Femur (tissue), 1 donor: ENCODE results near the gene ZFP36L2.
A peak's percentile ranks its signal among the peaks of the same experiment; 100 is the strongest.

ENCODE experiments used
- DNase-seq: peaks from one replicate; pipeline ENCODE4 v3.0.0-alpha.2; 2017

Gene ZFP36L2

DNA sequence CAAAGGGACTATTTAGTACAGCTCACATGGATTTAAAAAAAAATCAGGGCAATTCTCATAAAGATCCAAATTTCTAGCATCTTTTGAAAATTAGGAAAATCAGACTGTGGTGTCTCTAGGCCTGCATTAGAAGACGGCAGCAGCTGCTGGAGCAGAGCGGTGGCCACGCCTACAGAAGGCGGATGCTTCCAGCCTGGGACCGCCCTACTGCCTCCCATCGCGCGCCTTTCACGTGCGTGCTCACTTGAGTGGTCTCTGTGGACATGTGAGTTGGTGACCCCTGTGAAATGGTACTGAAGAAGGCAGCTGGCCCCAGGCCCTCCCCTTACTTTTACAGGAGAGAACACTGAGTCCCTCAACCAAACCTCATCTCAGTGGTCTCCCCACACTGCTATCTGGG is 15.2 kb upstream of the ZFP36L2 start:
- DNase-seq: no peak

DNA sequence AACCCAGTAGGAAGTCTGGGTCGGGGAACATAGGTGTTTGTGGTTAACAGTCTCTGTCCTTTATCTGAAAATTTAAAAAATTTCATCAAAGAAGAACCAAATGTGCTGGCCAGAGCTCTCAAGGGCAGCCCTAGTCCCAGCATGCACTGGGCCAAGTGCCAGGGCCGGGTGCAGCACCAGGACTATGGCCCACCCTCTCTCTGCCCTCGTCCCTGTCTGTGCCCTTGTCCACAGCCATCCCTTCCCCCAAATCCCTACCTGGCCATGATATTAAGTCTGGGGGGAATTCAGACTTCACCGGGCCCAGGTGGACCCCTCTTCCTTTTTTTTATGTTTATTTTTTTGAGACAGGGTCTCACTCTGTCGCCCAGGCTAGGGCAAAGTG is 14.4 kb upstream of the ZFP36L2 start:
- DNase-seq: no peak

GRCh38 chr2:43239981-43240765 is 13.8 kb upstream of the ZFP36L2 start:
- DNase-seq: no peak

GRCh38 chr2:43238813-43239212 is 12.4 kb upstream of the ZFP36L2 start:
- no peak for DNase-seq

GRCh38 chr2:43238176-43238575 is 11.8 kb upstream of the ZFP36L2 start:
- no peak for DNase-seq

DNA sequence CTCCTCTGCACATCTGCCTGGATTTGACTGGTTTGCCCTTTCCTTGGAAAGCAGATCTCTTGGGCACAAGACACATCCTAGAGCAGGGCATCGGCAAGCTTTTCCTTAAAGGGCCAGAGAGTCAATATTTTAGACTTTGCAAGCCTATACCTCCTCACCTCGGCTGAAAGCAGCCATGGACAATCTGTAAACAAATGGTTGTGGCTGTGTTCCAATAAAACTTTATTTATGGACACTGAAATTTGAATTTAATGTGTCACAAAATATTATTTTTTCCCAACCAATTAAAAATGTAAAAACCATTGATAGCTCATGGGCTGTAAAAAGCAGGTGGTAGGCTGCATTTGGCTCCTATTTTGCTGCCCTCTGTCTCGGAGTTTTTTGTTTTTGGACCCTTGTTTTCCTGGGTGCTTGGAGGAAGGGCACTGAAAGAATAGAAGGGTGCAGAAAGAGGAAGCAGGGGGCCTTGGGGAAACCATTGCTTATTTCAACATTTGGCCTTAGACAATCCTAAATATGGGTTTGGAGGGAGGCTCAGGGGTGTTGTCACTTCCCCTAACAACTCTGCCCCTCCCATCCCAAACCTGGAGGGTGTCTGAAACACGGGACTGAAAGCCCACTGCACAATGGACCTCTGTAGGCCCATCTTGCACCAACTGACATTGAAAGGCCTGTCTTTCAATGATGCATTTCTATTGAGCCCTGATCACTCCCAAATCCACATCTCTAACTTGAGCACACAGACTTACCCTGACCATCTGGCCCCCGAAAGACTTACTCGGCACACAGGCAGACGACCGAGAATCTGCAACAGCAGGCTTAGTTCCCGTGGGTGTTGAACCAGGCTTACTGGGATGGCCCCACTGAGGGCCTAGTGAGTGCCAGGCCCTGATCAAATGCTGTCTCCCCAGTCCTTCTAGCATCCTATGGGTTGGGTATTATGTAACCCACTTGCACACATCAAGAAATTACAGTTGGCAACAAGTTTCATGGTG is 7.1 kb upstream of the ZFP36L2 start:
- no peak for DNase-seq

- DNase-seq: no peak
Observed at GRCh38 chr2:43230951-43231827, 4.8 kb upstream of the ZFP36L2 start.

DNA sequence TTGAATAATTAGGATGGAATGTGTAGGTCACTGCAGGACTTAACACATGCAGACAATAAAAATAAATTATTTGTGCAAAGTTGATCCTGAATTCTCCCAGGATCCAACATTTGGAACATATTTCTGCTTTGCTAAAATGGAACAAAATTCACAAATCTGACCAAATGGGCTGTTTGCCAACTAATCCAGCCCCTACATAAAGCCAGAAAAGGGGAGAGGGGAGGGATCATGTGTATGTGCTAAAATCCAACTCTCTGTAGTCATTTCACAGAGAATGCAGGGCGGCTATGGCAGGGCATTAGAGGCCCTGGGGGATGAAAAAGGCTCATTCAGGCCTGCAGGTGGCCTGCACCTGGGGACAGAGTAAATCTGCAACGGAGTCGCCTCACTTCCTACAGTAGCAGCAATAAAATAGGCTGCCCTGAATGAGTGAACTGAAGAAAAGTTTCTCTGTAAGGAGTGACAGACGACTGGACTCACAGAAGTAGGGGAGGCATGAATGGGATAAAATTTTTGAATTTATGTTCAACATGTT is 4.0 kb upstream of the ZFP36L2 start:
- no peak for DNase-seq

DNA sequence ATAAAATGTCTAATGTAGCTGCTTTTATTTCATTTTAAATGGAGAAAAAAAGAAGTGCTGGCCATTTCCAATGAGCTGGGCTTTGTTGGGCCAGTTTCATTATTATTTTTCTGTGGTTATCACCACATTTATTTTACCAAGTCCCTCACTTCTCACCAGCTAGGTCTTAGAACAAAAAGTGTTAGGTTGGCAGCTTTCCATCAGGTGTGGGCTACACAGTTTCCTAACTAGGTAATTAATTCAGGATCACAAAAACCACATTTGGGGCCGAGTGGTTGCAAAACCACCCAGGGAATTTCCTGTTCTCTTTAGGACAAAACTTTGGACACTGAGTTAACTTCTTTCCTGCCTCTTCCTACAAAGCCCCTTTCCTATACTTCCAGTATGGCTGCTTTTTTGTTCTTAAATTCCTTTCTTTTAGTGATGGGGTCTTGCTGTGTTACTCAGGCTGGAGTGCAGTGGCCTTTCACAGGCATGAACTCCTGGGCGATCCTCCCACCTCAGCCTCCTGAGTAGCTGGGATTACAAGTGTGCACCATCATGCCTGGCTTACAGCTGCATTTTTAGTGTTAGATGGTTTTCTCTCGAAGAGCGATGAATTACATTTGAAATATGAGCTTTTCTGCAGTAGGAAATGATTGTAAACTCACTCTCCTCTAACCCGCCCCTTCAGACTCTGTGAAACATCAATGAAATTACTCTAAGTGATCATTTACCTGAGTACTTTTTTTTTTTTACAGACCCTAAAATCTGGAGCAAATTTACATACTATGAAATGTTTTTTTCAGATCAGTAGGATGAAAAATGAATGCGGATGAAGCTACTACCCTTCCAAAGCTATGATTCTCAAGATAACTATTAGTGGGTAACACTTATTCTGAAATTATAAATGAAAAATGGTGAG is 2.6 kb upstream of the ZFP36L2 start:
- no peak for DNase-seq

- DNase-seq: no peak
Observed at GRCh38 chr2:43228321-43228751, 1.9 kb upstream of the ZFP36L2 start.

GRCh38 chr2:43227830-43228281 is 1.4 kb upstream of the ZFP36L2 start:
- DNase-seq: no peak

DNA sequence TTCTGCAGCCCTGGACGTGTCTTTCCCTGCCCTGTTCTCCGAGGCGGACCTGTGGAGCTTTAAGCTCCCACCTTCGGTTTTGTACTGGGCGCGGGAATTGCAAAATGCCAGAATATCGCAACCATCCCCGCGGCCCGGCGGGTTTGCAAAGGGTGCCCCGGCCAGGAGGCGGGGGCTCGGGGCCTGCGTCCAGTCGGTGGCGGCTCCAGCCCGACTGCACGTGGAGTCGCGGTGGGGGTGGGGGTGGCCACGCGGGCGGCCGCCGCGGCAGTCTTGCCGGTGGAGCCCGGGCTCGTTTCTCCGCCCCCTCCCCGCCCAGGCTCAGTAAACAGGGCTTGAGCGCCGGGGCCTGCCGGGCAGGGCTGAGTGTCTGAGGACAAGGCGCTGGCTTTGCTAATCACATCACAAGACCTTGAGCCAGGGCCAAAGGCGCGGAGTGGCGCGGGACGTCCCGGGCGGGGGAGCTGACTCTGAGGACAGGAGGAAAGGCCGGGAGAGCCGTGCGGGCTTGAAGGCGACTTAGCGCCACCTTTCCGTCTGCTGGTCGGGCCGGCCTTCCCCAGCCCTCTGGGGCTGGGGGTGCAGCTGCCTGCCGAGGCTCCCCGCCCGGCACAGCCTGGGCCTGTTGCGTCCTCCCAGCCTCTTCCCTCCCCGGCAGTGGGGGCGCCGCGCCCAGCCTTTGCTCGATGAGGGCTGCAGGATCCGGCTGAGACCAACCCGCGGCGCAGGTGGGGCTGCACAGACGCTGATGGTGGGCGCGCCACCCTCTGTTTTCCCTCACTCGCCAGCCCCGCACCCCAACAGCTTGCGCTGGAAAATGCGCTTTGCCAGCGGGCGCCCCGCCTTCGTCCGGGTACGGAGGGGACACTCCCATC is 786 bp upstream of the ZFP36L2 start:
- DNase-seq: peak; percentile 91

DNA sequence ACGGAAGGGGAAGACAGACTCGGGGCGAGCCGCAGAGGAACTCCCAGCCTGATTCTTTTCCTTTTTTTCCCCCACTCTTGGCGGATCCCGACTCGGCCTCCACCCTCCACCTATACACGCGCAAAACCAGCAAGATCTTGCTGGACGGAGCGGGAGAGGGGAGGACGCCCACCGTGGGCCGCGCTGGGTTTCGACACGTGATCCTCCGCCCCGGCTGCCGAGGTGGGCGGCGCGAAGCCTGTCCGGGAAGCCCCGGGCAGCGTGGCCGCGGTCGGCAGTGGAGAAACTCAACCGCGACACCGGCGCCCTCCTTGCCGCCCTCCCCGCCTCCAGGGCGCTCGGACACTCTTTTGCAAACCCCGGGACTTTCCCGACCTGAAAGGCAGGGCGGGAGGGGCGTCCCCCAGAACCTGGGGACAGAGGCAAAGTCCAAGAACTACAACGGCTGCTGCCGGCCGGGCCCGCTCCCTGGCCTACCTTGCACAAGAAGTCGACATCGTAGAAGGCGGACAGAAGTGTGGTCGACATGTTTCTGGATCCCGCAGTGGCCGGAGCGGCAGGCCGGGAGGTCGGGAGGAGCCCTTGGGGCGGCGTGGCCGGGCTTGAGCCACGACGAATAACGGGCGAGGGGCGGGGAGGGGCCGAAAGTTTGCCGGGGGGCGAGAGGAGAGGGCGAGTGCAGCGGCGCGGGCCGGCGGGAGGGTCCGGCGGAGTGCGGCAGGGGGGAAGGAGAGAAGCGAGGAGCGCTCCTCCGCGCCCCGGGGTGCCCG is 433 bp downstream of the ZFP36L2 start:
- DNase-seq: peak; percentile 85

DNA sequence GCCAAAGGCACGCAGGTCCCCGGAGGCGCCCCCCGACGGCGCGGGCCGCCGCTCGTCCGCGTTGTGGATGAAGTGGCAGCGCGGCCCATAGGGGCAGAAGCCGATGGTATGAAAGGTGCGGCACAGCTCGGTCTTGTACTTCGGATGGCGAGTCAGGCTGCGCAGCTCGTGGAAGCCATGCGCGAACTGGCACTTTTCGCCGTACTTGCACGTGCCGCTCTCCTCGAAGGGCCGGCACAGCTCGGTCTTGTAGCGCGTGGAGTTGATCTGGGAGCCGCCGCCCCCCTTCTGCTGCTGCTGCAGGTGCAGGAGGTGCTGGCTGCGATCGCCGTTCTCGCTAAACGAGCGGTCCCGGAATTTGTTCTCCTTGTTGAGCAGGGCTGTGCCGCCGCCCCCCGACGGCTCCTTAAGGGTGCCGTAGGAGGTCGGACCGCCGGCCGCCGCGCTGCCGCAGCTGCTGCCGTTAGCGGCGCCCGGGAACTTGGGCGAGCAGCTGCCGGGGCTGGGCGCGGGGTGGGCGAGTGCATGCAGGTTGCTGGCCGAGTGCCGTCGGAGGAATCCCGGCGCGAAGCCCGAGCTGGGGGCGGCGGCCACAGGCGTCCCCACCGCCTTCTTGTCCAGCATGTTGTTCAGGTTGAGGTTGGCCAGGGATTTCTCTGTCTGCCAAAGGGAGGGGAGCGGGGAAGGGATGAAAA is 1.2 kb downstream of the ZFP36L2 start:
- peak; percentile 74 for DNase-seq

DNA sequence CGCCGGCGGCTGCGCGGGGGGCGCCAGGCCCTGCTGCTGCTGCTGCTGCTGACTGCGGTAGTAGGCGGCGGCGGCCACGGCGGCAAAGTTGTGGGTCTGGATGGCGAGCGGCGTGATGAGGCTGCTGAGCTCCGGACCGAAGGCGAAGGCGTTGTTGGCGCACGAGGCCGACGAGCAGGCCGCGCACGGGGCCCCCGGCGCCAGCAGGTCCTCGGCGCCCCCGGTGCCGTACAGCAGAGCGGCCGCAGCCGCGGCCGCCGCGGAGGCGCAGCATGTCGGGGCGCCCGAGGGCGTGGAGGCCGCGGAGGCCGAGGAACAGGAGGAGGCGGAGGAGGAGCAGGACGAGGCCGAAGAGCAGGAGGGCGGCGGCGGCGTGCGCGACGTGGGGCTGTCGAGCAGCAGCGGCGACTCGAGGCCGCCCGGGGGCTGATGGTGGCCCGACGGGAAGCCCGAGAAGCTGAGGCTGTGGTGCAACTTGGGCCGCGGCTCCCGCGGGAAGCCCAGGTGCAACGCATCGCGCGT is 1.8 kb downstream of the ZFP36L2 start:
- peak; percentile 62 for DNase-seq

DNA sequence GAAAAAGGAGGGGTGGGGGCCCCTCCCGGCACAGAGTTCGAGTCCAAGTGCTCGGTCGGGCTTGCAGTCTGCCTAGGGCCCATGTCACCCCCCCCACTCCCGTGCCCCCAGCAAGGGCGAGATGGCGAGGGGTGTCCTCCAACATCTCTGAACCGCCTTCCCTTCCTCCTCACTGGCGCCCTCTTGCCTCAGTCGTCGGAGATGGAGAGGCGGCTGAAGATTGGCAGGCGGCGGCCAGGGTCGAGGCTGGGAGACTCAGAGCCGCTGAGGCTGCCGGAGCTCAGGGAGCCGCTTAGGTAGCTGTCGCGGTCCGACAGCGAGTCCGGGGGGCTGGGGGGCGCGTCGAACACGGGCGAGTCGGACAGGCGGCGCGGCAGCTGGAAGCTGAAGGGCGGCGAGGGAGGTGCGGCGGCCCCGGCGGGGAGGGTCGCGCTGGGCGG is 2.3 kb downstream of the ZFP36L2 start:
- peak; percentile 84 for DNase-seq

GRCh38 chr2:43223521-43224001 is 2.8 kb downstream of the ZFP36L2 start:
- DNase-seq: no peak
